ENCODE data around the gene HEPACAM2.

HEPACAM2 gene

GRCh38 chr7:93145354-93145753, 80.9 kb downstream of the HEPACAM2 start:
- peaks cover 14% of the 10 kb centered on the region for H3K36me3 ChIP-seq (ENCODE audit: control insufficient read depth, insufficient read depth, low read length)
- no peak for DNase-seq (ENCODE audit: extremely low read depth, insufficient read length)
- H3K4me3 ChIP-seq (replicated peaks; ENCODE audit: low read depth, low read length): no peak overlapping the region
- no peaks in the 10 kb centered on the region for H3K27me3 ChIP-seq (replicated peaks; ENCODE audit: control insufficient read depth, insufficient read depth, low read length)
- TF ChIP-seq CTCF (IDR thresholded peaks at IDR 0.05; ENCODE audit: insufficient read depth, low read length, poor library complexity, severe bottlenecking): no peak

DNA sequence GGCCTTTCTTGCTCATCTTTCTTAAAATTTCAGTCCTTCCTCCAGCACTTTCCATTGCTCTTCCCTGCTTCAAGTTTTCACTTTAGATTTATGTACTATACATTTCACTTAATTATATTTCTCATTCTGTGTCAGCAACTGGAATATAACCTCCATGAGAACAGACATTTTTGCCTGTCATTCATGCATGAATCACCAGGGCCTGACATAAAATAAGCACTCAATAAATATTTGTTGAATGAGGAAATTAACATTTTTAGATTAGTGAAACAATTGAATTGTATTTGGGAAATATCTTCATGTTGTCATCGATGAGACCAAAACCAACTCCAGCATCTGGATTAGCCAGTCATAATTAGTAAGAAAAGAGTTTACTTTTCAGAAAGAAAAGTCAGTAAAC, 84.1 kb downstream of the HEPACAM2 start:
- no peak for TF ChIP-seq CTCF (IDR thresholded peaks at IDR 0.05; ENCODE audit: insufficient read depth, low read length, poor library complexity, severe bottlenecking)
- no peaks in the 10 kb centered on the region for H3K27me3 ChIP-seq (replicated peaks; ENCODE audit: control insufficient read depth, insufficient read depth, low read length)
- H3K36me3 ChIP-seq (ENCODE audit: control insufficient read depth, insufficient read depth, low read length): peaks cover 21% of the 10 kb centered on the region
- no peak overlapping the region for H3K4me3 ChIP-seq (replicated peaks; ENCODE audit: low read depth, low read length)
- no peak for DNase-seq (ENCODE audit: extremely low read depth, insufficient read length)

GRCh38 chr7:93140582-93141191, 85.6 kb downstream of the HEPACAM2 start:
- DNase-seq (ENCODE audit: extremely low read depth, insufficient read length): no peak
- peaks cover 23% of the 10 kb centered on the region for H3K36me3 ChIP-seq (ENCODE audit: control insufficient read depth, insufficient read depth, low read length)

GRCh38 chr7:93138576-93138975, 87.7 kb downstream of the HEPACAM2 start:
- H3K36me3 ChIP-seq (ENCODE audit: control insufficient read depth, insufficient read depth, low read length): peaks cover 25% of the 10 kb centered on the region
- no peak for TF ChIP-seq CTCF (IDR thresholded peaks at IDR 0.05; ENCODE audit: insufficient read depth, low read length, poor library complexity, severe bottlenecking)

More at GRCh38 chr7:93140582-93141191, 85.6 kb downstream of the HEPACAM2 start:
- Histone ChIP-seq H3K4me3 (replicated peaks; ENCODE audit: low read depth, low read length) (no peak overlapping the region), H3K27me3 (replicated peaks; ENCODE audit: control insufficient read depth, insufficient read depth, low read length) (no peaks in the 10 kb centered on the region)
- no peak for TF ChIP-seq CTCF (IDR thresholded peaks at IDR 0.05; ENCODE audit: insufficient read depth, low read length, poor library complexity, severe bottlenecking)

More at GRCh38 chr7:93138576-93138975, 87.7 kb downstream of the HEPACAM2 start:
- Histone ChIP-seq H3K4me3 (replicated peaks; ENCODE audit: low read depth, low read length) (no peak overlapping the region), H3K27me3 (replicated peaks; ENCODE audit: control insufficient read depth, insufficient read depth, low read length) (no peaks in the 10 kb centered on the region)
- DNase-seq (ENCODE audit: extremely low read depth, insufficient read length): no peak
